Adrenal gland (tissue), 12 donors: ENCODE results near the gene ARHGEF33. TPM values are rescaled to one million over a fixed set of nuclear protein-coding genes. Genes with fewer than 3 reads are reported as not detected.

Experiments
- DNase-seq, 7 donors: peaks; one replicate each; pipeline ENCODE4 v3.0.0-alpha.2; 2019 to 2020
- H3K27ac ChIP-seq, 5 donors: fragments of 200-600 bp; sonication (generic) in 4 of 5; 1 replicate in 3 of 5; 2 replicates in 2 of 5; pipeline versions ENCODE4 v1.5.1 to v1.8.0; 2016 to 2020; ENCODE audit warnings: mild to moderate bottlenecking in 1 of 5
- H3K27me3 ChIP-seq: fragments of 200-600 bp; 2 replicates; pipeline ENCODE4 v1.8.0; 2021
- H3K36me3 ChIP-seq, 2 donors: fragments of 200-600 bp; replicated peaks in 1 of 2; 1 replicate in 1 of 2; 2 replicates in 1 of 2; pipeline versions ENCODE4 v1.5.1 to v1.8.0; 2018 to 2022
- H3K4me1 ChIP-seq, 2 donors: fragments of 200-600 bp; replicated peaks in 1 of 2; 1 replicate in 1 of 2; 2 replicates in 1 of 2; pipeline versions ENCODE4 v1.5.1 to v1.8.0; 2018 to 2021
- H3K4me3 ChIP-seq, 4 donors: fragments of 200-600 bp; sonication (generic) in 3 of 4; one replicate each; pipeline ENCODE4 v1.5.1; 2016 to 2018
- H3K9me3 ChIP-seq, 3 donors: fragments of 200-600 bp; sonication (generic) in 1 of 3; replicated peaks in 1 of 3; 1 replicate in 2 of 3; 2 replicates in 1 of 3; pipeline versions ENCODE4 v1.5.1 to v1.8.0; 2016 to 2021
- CTCF ChIP-seq, 6 experiments: fragments of 450-650 bp in 4 of 6; fragments of 200-600 bp in 2 of 6; sonication (generic) in 1 of 6; IDR thresholded peaks; 1 replicate in 5 of 6; 2 replicates in 1 of 6; pipeline versions ENCODE4 v1.5.1 to v1.8.0; 2016 to 2021; ENCODE audit warnings: antibody characterized with exemption in 6 of 6, mild to moderate bottlenecking in 2 of 6, moderate library complexity in 1 of 6
- POLR2A ChIP-seq, 2 donors: fragments of 450-650 bp; IDR thresholded peaks; one replicate each; pipeline ENCODE4 v1.6.1; 2017; ENCODE audit warnings: antibody characterized with exemption in 2 of 2, mild to moderate bottlenecking in 2 of 2, moderate library complexity in 1 of 2
- WGBS, 4 donors: extraction: QIAGEN DNeasy Blood & Tissue Kit in 2 of 4; methylation state at CpG; one replicate each; pipeline versions ENCODE4 v1.1.5 to v1.1.7; 2013 to 2017; 5-methylcytosine and 5-hydroxymethylcytosine counted together
- intact Hi-C, 2 donors: fragments of 100-400 bp; cut with DNase I; formaldehyde crosslinking; loops; one replicate each; pipeline versions ENCODE4 v1.14.1 to v1.15.0; 2022 to 2023
- polyA plus RNA-seq, 3 donors: library from polyadenylated mRNA; stranded (reverse); fragments of 200-250 nt in 2 of 3; fragments of 350-450 nt in 1 of 3; fragmentation: Illumina TruSeq in 1 of 3; extraction: RNeasy Lipid Tissue Mini Kit (QIAGEN cat#74804) in 1 of 3; gene quantifications; one replicate each; pipeline ENCODE4 v1.2.3, GENCODE V29; 2013 to 2014
- total RNA-seq, 9 donors: library from RNA; depleted of rRNA in 4 of 9; stranded (reverse); fragments of >200 nt in 4 of 9; fragments of 120-200 nt in 1 of 9; fragmentation: NEBNext Ultra II Directional in 1 of 9; extraction: Animal tissue kit (Norgen Biotek cat#: 25700) in 1 of 9; gene quantifications; one replicate each; pipeline versions ENCODE4 v1.1.0 to v1.2.4, GENCODE V29; 2013 to 2023
- donor health status: healthy with polysubstance abuse.
- donor health status: Bipolar disorder and iron deficiency.
- donor health status: DM: yes; HTN: yes; CAD: no.
- donor health status: DM: no; HTN: no; CAD: no.
- donor health status: DM: no; HTN: no; CAD: no.
- donor health status: DM: yes; HTN: yes; CAD: no.

Gene ARHGEF33
- total and polyA plus RNA-seq, 12 donors = 0.49 to 8.3 (median 1.9) TPM

DNA sequence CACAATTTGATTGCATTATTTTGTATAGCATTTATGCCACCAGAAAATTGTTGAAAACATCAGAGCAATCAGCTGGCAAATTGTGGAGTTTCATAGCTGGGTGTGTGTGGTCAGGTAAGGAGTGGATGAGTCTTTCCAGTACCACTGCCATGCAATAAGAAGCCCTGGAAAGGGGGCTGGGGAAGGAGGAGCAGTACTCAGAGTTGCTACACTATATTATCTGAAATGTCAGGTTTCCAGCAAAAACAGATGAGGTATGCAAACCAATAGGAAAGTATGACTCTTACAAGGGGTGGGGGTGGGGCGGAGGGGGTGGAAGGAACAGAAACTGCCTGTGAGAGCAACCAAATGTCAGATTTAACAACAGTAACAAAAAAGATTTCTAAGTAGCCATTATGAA, 119.0 kb downstream of the ARHGEF33 start:
- intact Hi-C loops = no loop called here
- H3K4me1 ChIP-seq = no peaks in the 10 kb centered on the region
- no peaks in the 10 kb centered on the region for H3K9me3 ChIP-seq
- no peaks in the 10 kb centered on the region for H3K27me3 ChIP-seq
- TF ChIP-seq POLR2A (IDR thresholded peaks at IDR 0.05) (no peak), CTCF (IDR thresholded peaks at IDR 0.05) (no peak)
- H3K4me3 ChIP-seq = no peak overlapping the region
- peaks cover 0 to 29% of the 10 kb centered on the region in 2 donors for H3K36me3 ChIP-seq
- WGBS, 4 donors = 87 to 100% (median 95%) methylated on average over 1 of the region's 1 CpG
- no peak overlapping the region for H3K27ac ChIP-seq
- no peak for DNase-seq

DNA sequence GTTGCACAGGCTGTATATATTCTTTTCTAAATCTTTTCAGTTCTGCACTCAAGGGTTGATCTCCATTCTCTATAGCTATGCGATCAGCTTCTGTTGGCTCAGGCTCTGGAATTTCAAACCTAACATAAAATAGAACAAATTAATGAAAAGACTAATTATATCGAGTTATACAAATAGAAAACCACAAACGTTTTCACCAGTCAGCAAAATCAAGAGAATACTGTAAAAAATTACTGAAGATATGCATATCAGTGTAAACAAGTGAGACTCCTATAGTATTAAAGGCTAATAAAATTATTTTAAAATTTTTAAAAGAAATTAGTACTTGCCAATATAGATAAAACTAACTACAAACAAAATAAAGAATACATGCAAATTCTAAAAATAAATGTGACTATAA, 124.2 kb downstream of the ARHGEF33 start:
- DNase-seq = no peak
- TF ChIP-seq POLR2A (IDR thresholded peaks at IDR 0.05) (no peak), CTCF (IDR thresholded peaks at IDR 0.05) (no peak)
- H3K27ac ChIP-seq = no peak overlapping the region
- no peaks in the 10 kb centered on the region for H3K27me3 ChIP-seq
- no peaks in the 10 kb centered on the region for H3K9me3 ChIP-seq
- no peaks in the 10 kb centered on the region for H3K4me1 ChIP-seq
- 89 to 95% (median 90%) methylated on average over 3 of the region's 3 CpGs for WGBS, 4 donors
- peaks cover 0 to 20% of the 10 kb centered on the region in 2 donors for H3K36me3 ChIP-seq
- no peak overlapping the region for H3K4me3 ChIP-seq
- intact Hi-C loops = no loop called here

DNA sequence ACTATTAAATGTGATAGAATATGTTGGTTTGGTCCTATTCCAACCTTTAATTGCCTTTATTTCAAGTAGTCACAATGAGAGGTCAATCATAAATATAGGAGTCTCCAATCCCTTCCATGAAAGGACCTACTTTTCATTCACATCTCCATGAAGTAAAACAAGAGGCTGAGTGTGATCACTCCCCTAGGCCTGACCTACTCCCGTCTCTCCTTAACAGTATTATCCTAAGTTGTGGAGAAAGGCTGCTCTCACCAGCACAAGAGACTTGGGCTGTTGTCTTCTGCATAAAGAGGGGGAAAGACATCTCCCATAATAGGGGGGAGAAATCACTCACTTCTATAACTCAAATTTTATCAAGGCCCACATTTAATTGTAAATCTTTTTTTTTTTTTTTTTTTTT, 125.7 kb downstream of the ARHGEF33 start:
- intact Hi-C loops = no loop called here
- no peak overlapping the region for H3K27ac ChIP-seq
- TF ChIP-seq POLR2A (IDR thresholded peaks at IDR 0.05) (no peak), CTCF (IDR thresholded peaks at IDR 0.05) (no peak)
- H3K36me3 ChIP-seq = peaks cover 0 to 20% of the 10 kb centered on the region in 2 donors
- no peak for DNase-seq
- no peaks in the 10 kb centered on the region for H3K27me3 ChIP-seq
- 93 to 100% (median 97%) methylated on average over 1 of the region's 1 CpG for WGBS, 4 donors
- no peaks in the 10 kb centered on the region for H3K4me1 ChIP-seq
- no peaks in the 10 kb centered on the region for H3K9me3 ChIP-seq
- H3K4me3 ChIP-seq = no peak overlapping the region

- Histone ChIP-seq H3K9me3 (no peaks in the 10 kb centered on the region), H3K4me1 (no peaks in the 10 kb centered on the region), H3K4me3 (no peak overlapping the region), H3K27me3 (no peaks in the 10 kb centered on the region), H3K36me3 (peaks cover 0 to 18% of the 10 kb centered on the region in 2 donors), H3K27ac (no peak overlapping the region)
- DNase-seq = no peak
- intact Hi-C loops = no loop called here
- TF ChIP-seq POLR2A (IDR thresholded peaks at IDR 0.05) (no peak), CTCF (IDR thresholded peaks at IDR 0.05) (no peak)
These were observed 127.7 kb downstream of the ARHGEF33 start for GRCh38 chr2:39017334-39017733.
